Left ventricle myocardium superior (tissue), 1 donor: Measurements from ENCODE around the gene PRTFDC1. TPM values are rescaled to one million over a fixed set of nuclear protein-coding genes. Genes with fewer than 3 reads are reported as not detected.

Experiments
- ATAC-seq: fragments of 200-7000 bp; cut with Tn5 transposase; one replicate; pipeline ENCODE4 v1.9.1; 2020; ENCODE audit warnings: mild to moderate bottlenecking, moderate library complexity
- DNase-seq: peaks from one replicate; pipeline ENCODE4 v3.0.0-alpha.2; 2020
- intact Hi-C: fragments of 100-400 bp; cut with micrococcal nuclease; formaldehyde crosslinking; loops from one replicate; pipeline ENCODE4 v1.11.0; 2022
- total RNA-seq: library from RNA; stranded (reverse); fragmentation: NEBNext Ultra II Directional; extraction: Animal tissue kit (Norgen Biotek cat#: 25700); gene quantifications from one replicate; pipeline ENCODE4 v1.2.1, GENCODE V29; 2021
- donor health status: DM: no; HTN: yes; CAD: no; lungs with severe emphysema.

Gene PRTFDC1
- total RNA-seq, 1 donor from 2014 or later, result 9.1 TPM

DNA sequence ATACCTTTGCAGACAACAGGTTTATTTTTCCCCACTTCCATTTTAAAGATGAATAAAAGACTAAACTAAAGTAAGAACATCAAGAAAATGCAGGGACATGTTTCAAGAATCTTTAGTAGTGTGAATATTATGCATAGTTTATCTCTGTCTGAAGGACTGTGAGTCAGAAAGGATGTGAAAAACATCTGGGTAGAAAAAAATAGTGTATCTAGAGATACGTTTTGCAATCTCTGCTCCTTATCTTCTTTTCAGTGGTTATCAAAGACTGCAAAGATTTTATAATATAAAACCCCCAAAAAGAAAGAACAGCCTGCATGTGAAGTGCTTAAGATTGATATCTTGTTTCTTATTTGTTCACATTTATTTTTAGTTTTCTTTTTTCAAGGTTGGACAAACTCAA is 126.9 kb downstream of the PRTFDC1 start:
- peak; percentile 50 for ATAC-seq
- intact Hi-C loops, result no loop called here
- DNase-seq, result no peak

GRCh38 chr10:24824536-24824935 is 127.9 kb downstream of the PRTFDC1 start:
- no peak for DNase-seq
- intact Hi-C loops, result no loop called here
- ATAC-seq, result no peak

GRCh38 chr10:24824124-24824523 is 128.3 kb downstream of the PRTFDC1 start:
- ATAC-seq (no peak), DNase-seq (no peak)
- intact Hi-C loops, result no loop called here

GRCh38 chr10:24822590-24822989 is 129.8 kb downstream of the PRTFDC1 start:
- DNase-seq (no peak), ATAC-seq (no peak)
- intact Hi-C loops, result no loop called here

GRCh38 chr10:24821986-24822385 is 130.4 kb downstream of the PRTFDC1 start:
- intact Hi-C loops, result no loop called here
- ATAC-seq, result no peak

GRCh38 chr10:24816868-24817396 is 135.5 kb downstream of the PRTFDC1 start:
- no peak for ATAC-seq
- intact Hi-C loops, result no loop called here
- DNase-seq, result no peak

More at GRCh38 chr10:24821986-24822385, 130.4 kb downstream of the PRTFDC1 start:
- DNase-seq, result no peak

GRCh38 chr10:24814568-24815313 is 137.7 kb downstream of the PRTFDC1 start:
- ATAC-seq (no peak), DNase-seq (no peak)
- intact Hi-C loops, result no loop called here

- no peak for ATAC-seq
- no peak for DNase-seq
- intact Hi-C loops, result no loop called here
Observed at GRCh38 chr10:24813856-24814255, 138.6 kb downstream of the PRTFDC1 start.

GRCh38 chr10:24806262-24806661 is 146.1 kb downstream of the PRTFDC1 start:
- no peak for ATAC-seq
- no peak for DNase-seq
- intact Hi-C loops, result no loop called here

- DNase-seq (no peak), ATAC-seq (no peak)
- intact Hi-C loops, result no loop called here
Observed at GRCh38 chr10:24804956-24805355, 147.4 kb downstream of the PRTFDC1 start.

GRCh38 chr10:24804392-24804791 is 148.0 kb downstream of the PRTFDC1 start:
- intact Hi-C loops, result no loop called here
- ATAC-seq (no peak), DNase-seq (no peak)

- ATAC-seq (no peak), DNase-seq (no peak)
- intact Hi-C loops, result no loop called here
Observed at GRCh38 chr10:24802378-24802777, 150.0 kb downstream of the PRTFDC1 start.

DNA sequence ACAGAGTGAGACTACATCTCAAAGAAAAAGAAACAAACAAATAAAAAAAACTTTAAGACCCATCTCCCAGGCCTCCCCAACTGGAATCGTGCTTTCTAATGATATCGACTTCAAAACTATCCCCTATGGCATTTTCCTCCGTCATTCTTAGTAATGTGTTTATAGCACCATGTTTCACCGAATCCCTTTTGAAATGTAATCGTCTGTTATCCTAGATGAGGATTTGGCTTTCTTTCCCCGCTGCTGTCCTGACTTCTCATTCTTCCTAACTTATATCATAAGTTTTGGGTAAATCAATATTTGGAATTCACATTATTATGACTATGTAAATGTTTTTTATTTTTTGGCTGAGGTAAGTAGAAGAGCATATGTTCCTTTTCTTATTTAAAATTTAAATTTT is 151.5 kb downstream of the PRTFDC1 start:
- no peak for DNase-seq
- intact Hi-C loops, result no loop called here
- no peak for ATAC-seq

Other genes with a start within 250 kb of the PRTFDC1 start
- 57.9 TPM for gene ARHGAP21, start 228.7 kb downstream of the PRTFDC1 start, total RNA-seq
- gene ENKUR, start 63.6 kb upstream of the PRTFDC1 start, total RNA-seq, result not detected
- 7.7 TPM for gene THNSL1, start 64.0 kb upstream of the PRTFDC1 start, total RNA-seq
- not detected for gene GPR158, start 222.4 kb upstream of the PRTFDC1 start, total RNA-seq